CD4-positive, alpha-beta T cell treated with Interleukin-15 for 4 hours (primary cell): Measurements from ENCODE around the gene IQCC.
A peak's percentile ranks its signal among the peaks of the same experiment; 100 is the strongest.
"Not testable (repeated sequence)": the region's sequence is repeated elsewhere in the genome, so short reads cannot be mapped to it uniquely, and the experiment has no call there.

Experiments used
- DNase-seq: peaks from one replicate; pipeline ENCODE4 v3.0.0-alpha.2; 2020; ENCODE audit warnings: low spot score

IQCC gene

GRCh38 chr1:32205401-32206370, at the start of gene IQCC:
IQCC (plus strand) TSS chr1:32205671; CDS start chr1:32205682, 11 bp downstream.
- peak; percentile 83 for DNase-seq

GRCh38 chr1:32159189-32159588, 46.3 kb upstream of the IQCC start:
- DNase-seq: no peak

- no peak for DNase-seq
These were observed 42.1 kb upstream of the IQCC start for GRCh38 chr1:32163405-32163804.

- not testable (repeated sequence) for DNase-seq
These were observed 39.8 kb upstream of the IQCC start for GRCh38 chr1:32165633-32166032.

- DNase-seq: no peak
These were observed 34.5 kb upstream of the IQCC start for GRCh38 chr1:32170991-32171390.

GRCh38 chr1:32172621-32173245, 32.7 kb upstream of the IQCC start:
- DNase-seq: no peak

- no peak for DNase-seq
These were observed 26.9 kb upstream of the IQCC start for GRCh38 chr1:32178380-32179192.

GRCh38 chr1:32179193-32179442, 26.4 kb upstream of the IQCC start:
- DNase-seq: no peak

- DNase-seq: peak; percentile 87
These were observed 25.9 kb upstream of the IQCC start, which contains the start of gene TXLNA for GRCh38 chr1:32179443-32180185. TXLNA (plus strand) TSS chr1:32179675; CDS start chr1:32180346, 671 bp downstream.

GRCh38 chr1:32180186-32181060, 25.0 kb upstream of the IQCC start:
- DNase-seq: no peak

- DNase-seq: no peak
These were observed 24.4 kb upstream of the IQCC start for GRCh38 chr1:32181065-32181464.

GRCh38 chr1:32181563-32181962, 23.9 kb upstream of the IQCC start:
- no peak for DNase-seq

GRCh38 chr1:32182060-32182459, 23.4 kb upstream of the IQCC start:
- no peak for DNase-seq

GRCh38 chr1:32184650-32185049, 20.8 kb upstream of the IQCC start:
- DNase-seq: no peak

- DNase-seq: no peak
These were observed 19.4 kb upstream of the IQCC start for GRCh38 chr1:32186077-32186476.

GRCh38 chr1:32186491-32186890, 19.0 kb upstream of the IQCC start:
- DNase-seq: no peak

GRCh38 chr1:32187850-32188249, 17.6 kb upstream of the IQCC start:
- DNase-seq: no peak

- DNase-seq: no peak
These were observed 13.1 kb upstream of the IQCC start for GRCh38 chr1:32192220-32192948.

- DNase-seq: no peak
These were observed 10.5 kb upstream of the IQCC start for GRCh38 chr1:32194984-32195383.

GRCh38 chr1:32195531-32195930, 9.9 kb upstream of the IQCC start:
- DNase-seq: no peak
